ENCODE measurements around the gene TMA7B.

Gene TMA7B

DNA sequence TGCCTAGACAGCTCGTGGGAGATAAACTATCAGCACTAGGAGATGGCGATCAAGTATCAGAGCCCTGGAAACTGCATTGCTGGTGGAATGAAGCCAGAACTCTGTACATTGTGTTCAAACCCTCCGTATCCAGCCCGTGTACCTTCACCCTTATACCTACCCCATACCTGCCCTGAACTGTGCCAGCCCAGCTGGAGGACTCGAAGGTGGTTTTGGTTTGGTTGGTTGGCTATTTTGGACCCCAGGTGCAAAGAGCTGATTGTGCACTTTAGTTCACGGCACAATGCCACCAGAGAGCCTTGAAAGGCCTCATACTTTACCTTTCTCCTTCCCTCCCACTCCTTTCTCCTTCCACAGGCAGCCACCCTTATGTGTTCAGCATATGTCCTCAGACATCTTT lies 50.5 kb downstream of the TMA7B start:
- H3K4me3 ChIP-seq (ENCODE audit: low read depth, low read length) = no peak overlapping the region
- TF ChIP-seq, protein P1, sequence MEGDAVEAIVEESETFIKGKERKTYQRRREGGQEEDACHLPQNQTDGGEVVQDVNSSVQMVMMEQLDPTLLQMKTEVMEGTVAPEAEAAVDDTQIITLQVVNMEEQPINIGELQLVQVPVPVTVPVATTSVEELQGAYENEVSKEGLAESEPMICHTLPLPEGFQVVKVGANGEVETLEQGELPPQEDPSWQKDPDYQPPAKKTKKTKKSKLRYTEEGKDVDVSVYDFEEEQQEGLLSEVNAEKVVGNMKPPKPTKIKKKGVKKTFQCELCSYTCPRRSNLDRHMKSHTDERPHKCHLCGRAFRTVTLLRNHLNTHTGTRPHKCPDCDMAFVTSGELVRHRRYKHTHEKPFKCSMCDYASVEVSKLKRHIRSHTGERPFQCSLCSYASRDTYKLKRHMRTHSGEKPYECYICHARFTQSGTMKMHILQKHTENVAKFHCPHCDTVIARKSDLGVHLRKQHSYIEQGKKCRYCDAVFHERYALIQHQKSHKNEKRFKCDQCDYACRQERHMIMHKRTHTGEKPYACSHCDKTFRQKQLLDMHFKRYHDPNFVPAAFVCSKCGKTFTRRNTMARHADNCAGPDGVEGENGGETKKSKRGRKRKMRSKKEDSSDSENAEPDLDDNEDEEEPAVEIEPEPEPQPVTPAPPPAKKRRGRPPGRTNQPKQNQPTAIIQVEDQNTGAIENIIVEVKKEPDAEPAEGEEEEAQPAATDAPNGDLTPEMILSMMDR (IDR thresholded peaks at IDR 0.05; ENCODE audit: low read depth, low read length) = no peak

All from WI38 (cell line).